Ammon's horn (tissue), 1 donor: ENCODE results near the gene ATP5F1E.
A peak's percentile ranks its signal among the peaks of the same experiment; 100 is the strongest.
"Not testable (repeated sequence)": the region's sequence is repeated elsewhere in the genome, so short reads cannot be mapped to it uniquely, and the experiment has no call there.

Source experiments
- DNase-seq: peaks from one replicate; pipeline ENCODE4 v3.0.0-alpha.2; 2016; ENCODE audit warnings: low spot score

ATP5F1E gene

DNA sequence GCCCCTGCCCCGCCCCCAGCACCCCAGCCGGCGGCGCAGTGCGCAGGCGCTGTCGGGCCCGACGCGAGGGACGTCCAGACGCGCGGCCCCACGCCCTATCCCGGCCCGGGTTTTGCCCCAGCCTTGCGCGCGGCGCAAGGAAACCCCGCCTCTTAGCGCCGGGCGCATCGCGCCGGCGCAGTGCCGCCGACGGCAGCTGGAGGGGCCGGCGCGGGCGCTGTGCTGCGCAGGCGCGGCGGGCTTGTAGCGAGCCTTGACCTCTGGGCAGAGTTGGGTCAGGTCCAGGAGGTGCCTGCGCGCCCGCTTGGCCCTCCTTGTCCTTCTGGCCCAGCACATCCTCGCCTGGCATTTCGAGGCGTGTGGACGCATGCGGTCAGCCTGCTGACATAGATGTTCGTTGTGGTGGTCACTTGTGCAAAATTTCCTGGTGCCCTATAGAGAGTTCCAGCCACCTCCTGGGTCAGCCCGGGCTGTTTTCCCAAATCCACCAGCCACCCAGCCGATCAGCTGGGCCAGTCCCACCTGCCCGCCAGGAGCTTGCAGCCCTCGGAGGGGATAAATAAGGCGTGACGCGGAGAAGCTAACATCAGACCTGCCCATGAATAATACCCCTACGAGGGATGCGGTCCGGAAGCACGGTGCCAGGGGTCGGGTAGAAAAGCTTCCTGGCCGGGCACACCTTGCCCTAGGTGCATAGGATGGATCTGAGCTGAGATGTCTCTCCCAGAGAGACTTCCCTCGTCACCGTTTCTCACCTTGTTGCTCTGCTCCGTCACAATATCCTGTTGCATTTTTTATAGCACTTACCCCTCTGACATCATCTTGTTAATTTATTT is 10.9 kb upstream of the ATP5F1E start:
- peak; percentile 92 for DNase-seq

- no peak for DNase-seq
Observed at GRCh38 chr20:59042151-59042795, 10.1 kb upstream of the ATP5F1E start, which contains the start of gene PRELID3B. Gene PRELID3B, minus strand, starts transcription at chr20:59042786. Its CDS starts 56 bp downstream, at chr20:59042730.

DNA sequence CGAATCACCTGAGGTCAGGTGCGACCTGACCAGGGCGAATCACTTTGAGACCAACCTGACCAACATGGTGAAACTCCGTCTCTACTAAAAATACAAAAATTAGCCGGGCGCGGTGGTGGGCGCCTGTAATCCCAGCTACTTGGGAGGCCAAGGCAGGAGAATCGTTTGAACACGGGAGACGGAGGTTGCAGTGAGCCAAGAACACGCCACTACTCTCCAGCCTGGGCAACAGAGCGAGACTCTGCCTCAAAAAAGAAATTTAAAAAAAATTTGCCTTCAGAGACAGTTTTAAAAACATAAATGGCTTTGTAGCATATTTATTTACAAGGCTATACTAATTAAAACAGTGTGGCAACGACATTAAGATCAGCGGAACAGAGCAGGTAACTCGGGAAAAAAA is 9.4 kb upstream of the ATP5F1E start:
- DNase-seq, result not testable (repeated sequence)

- no peak for DNase-seq
Observed at GRCh38 chr20:59040667-59041066, 8.5 kb upstream of the ATP5F1E start.

- no peak for DNase-seq
Observed at GRCh38 chr20:59039233-59039632, 7.1 kb upstream of the ATP5F1E start.

DNA sequence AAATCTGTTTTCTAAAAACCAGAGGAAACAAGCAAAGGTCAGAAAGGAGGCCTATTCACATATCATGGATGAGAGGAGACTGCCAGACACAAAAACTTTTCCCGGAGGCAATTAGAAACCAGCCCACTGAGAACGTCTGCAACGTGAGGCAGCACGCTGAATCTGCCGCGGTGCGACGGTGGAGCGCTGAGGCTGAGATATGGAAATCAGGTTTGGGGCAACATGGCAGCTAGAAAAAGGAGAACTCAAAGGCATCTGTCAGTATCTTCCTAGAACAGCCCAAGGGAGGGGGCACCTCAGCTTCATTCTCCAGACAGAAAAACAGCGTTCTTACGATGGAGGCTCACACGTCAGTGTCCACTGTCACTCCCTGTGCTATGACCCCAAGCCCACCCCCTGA is 5.3 kb upstream of the ATP5F1E start:
- no peak for DNase-seq

GRCh38 chr20:59035381-59035780 is 3.2 kb upstream of the ATP5F1E start:
- DNase-seq, result no peak

DNA sequence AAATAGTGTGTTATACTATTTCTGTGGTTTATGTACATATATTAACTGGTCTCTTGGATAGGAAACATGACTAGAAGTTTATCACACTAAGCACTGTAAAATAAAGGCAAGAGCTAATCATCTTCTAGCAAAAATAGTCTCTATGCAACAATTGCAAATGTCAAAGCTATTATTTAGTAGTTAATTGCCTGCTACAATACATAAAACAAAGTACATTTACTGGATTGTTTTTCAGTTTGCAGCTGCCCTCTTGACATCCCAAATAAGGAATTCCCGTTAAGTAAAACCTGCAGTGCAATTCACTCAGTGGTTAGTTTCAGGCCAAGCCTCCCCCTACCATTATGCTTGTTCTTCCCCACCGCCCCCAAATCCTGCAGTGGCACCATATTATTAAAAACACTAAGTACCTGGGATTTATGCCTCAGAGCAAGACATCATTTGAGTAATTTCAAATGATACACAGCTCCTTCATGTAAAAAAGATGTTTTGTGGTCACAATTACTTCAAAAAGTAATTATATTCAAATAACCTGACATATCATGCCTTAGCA is 1.6 kb upstream of the ATP5F1E start:
- DNase-seq, result no peak

GRCh38 chr20:59033093-59033492 is 958 bp upstream of the ATP5F1E start:
- DNase-seq, result no peak

DNA sequence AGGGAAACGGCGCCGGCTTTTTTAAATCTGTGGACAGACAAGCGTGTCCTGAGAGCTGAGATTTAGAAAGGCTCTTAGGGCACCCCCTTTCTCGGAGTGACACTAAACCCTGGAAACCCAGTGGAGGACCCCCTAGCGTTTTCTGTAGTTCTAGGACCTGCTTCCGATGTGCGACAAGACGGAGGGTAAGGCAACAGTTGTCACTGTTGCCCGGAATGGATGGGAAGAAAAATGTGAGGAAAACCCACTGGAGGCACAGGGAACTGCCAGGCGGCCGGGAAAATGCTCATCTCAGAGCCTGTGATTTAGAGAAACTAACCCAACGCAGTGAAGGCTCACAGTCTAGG is 551 bp upstream of the ATP5F1E start:
- peak; percentile 40 for DNase-seq

- no peak for DNase-seq
Observed at GRCh38 chr20:59031564-59032022, 542 bp downstream of the ATP5F1E start.

DNA sequence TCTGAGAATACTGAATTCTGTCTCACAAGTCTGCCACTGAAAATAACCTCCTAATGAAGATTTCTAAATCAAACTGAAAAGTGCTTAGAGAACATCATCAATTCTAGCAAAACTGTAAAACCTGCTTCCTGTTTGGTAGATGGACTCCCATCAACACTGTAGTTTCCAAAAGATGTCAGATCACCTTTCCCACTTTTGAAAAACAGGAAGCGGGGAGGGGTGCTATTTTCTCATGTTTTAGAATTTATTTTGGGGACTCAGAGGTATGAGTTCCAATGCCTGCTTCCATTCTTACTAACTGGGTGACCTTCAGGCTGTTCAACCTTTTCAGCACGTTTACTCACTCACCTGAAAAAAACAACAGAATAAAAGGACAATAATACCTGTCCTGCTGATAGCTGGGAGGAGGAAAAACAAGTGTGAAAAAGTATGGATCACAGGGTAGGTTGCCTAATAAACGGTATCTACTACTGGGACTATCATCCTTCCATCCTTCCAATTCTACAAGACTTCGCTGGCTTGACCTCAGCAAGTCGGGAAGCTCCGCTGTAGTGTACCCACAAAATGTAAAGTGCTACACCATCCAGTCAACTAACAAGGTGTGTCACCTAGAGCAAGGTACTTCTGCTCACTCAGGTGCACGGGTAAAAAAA is 1.1 kb downstream of the ATP5F1E start:
- DNase-seq, result no peak

- no peak for DNase-seq
Observed at GRCh38 chr20:59028812-59029211, 3.3 kb downstream of the ATP5F1E start.

DNA sequence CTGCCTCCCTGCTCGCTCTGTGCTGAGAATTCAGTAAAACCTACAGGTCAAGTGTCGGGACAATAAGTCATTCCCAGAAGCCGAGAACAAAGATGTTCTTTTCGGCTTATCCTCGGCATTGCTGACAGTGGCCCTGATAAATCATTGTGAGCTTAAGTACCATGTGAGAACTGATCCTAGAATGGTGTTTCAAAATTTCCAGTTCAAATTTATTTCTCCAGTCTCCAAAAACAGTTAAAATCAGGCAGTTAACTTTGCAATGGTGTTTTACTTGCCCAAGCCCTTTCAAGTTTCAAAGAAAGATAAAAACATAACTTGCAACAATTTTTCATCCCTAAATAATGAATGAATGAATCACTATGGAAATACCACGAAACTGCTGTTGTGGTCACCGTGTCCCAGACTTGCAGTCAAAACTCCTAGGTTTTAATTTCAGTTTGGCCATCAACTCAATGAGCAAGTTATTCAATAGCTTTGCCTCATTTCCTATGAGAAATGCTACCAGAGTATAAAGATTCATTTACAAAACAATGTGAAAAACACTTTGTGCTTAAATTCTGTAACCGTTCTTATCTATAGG is 4.3 kb downstream of the ATP5F1E start:
- DNase-seq, result no peak

- no peak for DNase-seq
Observed at GRCh38 chr20:59026904-59027740, 5.0 kb downstream of the ATP5F1E start.

GRCh38 chr20:59025511-59025910 is 6.6 kb downstream of the ATP5F1E start:
- DNase-seq, result no peak

DNA sequence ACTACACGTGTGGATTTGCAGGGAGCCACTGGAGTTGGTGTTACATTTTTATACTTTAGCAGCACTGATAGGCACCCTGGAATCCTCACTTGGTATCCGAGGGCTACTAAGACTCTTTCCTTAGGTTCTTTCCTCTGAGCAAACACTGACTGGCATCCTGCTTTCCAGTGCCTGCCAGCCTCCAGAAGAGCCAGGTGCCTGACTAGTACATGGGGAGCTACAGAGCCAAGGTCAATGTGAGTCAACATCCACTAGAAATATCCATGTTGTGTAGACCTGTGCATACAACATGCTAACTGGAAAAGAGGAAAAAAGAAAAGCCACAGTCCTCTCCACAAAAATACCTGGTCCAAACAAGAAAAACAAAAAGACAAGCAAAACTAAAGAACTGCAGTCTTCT is 7.0 kb downstream of the ATP5F1E start:
- no peak for DNase-seq

- DNase-seq, result no peak
Observed at GRCh38 chr20:59024111-59024530, 8.0 kb downstream of the ATP5F1E start.

- DNase-seq, result no peak
Observed at GRCh38 chr20:59023616-59024015, 8.5 kb downstream of the ATP5F1E start.

DNA sequence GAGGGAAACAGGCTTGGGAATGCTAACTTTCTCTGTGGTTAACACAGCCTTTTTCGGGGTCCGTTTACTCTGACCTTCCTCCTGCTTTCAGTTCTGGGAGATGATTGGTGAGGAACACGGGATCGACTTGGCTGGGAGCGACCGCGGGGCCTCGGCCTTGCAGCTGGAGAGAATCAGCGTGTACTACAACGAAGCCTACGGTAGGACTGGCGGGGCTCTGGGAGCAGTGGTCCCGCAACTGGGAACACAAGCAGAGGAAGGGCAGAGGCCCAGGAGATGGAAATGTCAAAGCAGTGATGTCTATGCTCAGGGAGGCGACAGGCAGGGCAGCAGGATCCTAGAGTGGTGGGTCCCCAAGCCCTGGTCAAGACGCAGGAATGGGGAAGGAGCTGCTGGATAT is 9.4 kb downstream of the ATP5F1E start:
- no peak for DNase-seq

GRCh38 chr20:59020938-59021551 is 11.1 kb downstream of the ATP5F1E start:
- DNase-seq, result no peak
